Stimulated activated CD4-positive, alpha-beta T cell treated with anti-CD3 and anti-CD28 coated beads, Interleukin-12 subunit alpha, Interleukin-12 subunit beta, amount 100 ng/mL, for 4 hours (primary cell): ENCODE data around the gene ZNF597.

Source experiments
- DNase-seq: peaks from one replicate; pipeline ENCODE4 v3.0.0-alpha.2; 2020

ZNF597 gene

DNA sequence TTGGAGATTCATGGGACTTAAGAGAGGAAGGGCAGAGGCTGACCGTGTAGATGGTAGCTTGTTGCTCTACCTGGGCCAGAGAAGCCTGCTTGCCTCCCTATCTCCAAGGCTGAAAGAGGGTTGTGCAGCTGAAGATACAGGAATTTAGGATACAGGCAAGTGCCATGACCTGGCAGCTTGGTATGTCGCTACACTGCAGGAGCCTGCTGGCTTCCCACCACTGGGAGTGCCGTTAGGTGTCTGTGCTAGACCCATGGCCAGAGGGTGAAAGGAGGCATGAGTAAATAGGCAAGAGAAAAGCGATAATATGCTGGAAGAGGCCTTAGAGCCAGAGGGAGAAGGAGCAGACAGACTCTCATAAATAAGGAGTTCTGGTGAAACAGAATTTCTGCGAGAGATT is 10.8 kb upstream of the ZNF597 start:
- DNase-seq: no peak

DNA sequence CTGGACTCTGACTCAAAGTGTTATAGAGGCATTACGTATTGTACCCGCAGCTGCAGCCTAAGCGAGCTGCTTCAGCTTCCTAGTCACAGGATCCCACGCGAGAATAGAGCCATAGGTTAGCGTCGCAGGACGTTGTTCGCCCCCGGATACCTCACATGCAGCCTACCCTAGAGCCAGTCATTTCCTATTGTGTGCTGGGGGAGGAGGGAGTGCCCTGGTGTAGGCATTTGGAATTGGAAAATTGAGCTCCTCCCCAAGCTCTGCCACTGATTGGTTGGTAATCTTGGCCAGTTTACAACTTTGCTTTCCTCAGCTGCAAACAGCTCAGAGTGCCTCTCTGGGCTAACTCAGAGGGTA is 706 bp upstream of the ZNF597 start:
- no peak for DNase-seq

GRCh38 chr16:3439637-3440036 is 3.7 kb downstream of the ZNF597 start:
- DNase-seq: no peak

- no peak for DNase-seq
Observed at GRCh38 chr16:3434373-3434772, 8.9 kb downstream of the ZNF597 start.

DNA sequence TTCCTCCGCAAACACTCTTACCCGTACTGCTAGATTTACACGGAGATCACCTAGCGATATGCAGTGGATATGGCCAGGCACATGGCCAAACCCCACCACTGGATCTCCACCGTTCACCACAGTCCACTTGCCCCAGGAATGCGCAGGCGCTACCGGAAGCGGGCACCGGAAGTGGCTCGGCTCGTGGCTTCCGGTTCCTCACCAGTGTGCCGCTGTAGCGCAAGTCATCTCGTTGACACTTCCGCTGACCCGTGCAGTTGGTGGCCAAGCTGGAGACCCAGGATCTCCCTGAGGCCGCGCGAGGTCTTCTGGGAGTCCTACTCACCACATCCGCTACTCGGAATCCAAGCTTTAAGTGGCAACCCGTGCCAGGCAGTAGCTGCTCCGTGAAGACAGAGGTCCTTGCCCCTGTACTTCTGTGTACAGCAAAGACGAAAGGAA is 11.5 kb downstream of the ZNF597 start:
- peak; percentile 60 for DNase-seq

DNA sequence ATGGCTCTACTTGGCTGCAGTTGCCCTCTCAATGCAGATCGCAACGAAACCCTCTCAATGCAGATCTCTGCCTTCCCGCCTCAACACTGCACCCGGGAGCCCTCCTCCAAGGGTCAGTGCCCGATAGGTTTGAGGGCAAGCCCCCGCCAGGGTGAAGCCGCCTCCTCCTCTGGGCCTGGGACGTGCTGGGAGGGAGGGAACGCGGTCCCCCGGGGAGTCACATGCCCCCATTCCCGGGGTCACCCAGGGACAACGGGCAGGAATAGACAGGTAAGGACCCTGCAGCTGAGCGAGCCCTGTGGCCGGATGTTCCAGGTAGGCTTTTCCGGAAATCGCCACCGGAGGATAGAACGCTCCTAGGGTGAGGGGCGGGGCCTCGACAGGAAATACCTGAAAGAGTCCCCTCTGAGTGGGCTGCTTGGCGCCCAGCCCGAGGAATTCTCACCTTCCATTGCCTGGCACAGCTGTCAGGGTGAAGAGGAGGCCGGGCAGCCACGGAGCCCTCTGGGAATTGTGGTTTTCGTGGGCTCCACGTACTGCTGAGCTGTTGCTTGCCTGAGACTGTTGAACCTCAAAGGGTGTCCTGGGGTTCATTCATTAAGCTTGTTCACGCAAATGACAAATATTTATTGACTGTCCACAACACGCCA is 29.4 kb downstream of the ZNF597 start:
- DNase-seq: no peak

DNA sequence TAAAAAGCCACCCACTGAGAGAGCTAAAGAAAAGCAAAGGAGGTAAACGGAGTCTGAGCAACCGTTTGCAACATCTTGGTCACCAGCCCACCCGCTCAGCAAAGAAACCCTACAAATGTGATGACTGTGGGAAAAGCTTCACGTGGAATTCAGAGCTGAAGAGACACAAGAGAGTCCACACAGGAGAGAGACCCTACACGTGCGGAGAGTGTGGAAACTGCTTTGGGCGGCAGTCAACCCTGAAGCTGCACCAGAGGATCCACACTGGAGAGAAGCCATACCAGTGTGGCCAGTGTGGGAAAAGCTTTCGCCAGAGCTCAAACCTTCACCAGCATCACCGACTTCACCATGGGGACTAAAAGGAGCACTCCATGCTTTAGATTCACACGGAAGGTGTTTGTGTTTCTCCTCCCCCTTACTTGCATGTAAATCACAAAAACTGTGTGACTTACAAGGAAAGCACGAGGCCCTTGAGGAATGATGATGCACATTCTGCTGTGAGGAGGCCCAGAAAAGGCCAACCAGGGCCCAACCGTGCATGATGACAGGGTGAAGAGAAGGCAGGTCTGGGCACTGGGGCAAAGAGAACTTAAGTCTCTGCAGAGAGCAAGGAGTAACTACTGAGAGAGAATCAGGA is 34.6 kb downstream of the ZNF597 start:
- no peak for DNase-seq

DNA sequence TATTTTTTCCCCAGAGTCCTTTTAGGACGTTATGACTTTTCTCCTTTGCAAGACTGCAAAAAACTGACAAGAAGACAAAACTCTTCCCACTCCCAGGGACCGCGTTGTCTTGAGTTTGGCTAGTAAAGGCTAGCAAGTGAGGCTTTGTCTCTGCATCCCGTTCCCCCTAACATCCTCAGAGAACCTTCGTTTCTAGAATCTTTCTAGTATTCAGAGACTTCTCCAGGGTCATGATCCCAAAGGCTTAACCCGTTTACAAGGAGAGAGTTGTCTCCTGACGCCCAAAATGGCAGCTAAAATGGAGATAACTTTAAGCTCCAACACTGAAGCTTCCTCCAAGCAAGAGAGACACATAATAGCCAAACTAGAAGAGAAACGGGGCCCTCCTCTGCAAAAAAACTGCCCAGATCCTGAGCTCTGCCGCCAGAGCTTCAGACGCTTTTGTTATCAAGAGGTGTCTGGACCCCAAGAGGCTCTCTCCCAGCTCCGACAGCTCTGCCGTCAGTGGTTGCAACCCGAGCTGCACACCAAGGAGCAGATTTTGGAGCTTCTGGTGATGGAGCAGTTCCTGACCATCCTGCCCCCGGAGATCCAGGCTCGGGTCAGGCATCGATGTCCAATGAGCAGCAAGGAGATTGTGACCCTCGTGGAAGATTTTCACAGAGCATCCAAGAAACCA is 41.4 kb downstream of the ZNF597 start:
- DNase-seq: no peak

DNA sequence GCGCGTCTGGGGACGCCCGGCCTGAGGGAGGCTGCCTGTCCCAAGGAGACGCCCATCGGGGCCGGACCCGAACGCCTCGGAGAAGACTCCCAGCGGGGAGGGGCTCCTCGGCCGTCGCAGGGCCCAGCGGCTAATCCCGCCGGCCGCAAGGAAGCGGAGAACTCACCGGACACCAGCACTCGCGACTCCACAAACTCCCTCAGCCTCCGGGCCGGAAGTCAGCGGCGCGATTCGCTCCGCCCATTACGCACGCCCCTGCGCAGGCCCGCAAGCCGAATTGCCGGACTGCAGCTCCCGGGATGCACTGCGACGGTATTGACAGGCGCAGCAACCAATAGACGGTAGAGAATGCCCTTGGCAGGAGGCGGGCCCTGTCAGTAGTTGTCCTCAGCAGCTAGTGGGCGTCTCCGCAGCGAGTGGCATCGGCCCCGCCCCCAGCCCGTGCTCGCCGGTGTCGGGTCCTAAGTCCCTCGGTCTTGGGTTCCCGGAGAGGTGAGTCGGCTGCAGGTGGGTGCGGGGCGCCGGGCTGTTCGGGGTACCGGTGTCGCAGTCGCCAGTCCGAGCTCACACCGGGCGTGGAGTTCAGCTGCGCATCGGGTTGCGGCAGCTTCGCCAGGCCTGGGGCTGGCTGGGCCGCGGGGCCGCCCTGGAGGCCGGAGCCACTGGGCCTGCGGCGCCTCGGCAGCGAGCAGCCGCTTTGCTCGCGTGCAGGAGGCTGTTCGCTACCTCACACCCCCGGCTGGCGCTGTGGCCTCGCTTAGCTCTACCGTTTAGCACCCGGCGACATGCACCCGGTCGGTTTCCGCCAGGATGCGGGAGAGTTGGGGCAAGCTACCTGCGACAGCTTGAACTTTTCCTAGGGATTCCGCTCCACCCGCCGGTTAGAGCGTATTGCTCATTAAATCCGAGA is 42.3 kb downstream of the ZNF597 start, which contains the start of the genes ZNF174 and ZSCAN32:
TSS of gene ZNF174 (plus strand) at position 437 of the 910 bp plus-strand sequence. CDS start 790 bp downstream, outside the sequence.
TSS of gene ZSCAN32 (minus strand) at position 226 of the 910 bp plus-strand sequence. CDS start 3,447 bp downstream, outside the sequence.
- peak; percentile 97 for DNase-seq

DNA sequence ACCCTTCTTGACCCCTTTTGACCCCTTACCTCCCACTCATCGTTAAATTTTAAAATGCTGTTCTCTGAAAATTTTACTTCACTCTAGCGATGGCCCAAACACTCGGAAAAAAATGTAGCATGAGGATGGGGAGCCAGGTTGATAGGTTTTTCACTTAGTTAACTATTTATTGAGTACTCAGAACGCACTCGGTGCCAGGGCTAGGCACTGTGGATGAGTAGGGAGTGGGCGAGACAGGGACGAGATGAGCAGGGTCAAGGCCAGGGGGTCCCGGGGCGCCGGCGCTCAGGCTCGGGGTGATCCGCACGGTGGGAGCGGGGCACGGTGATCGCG is 42.9 kb downstream of the ZNF597 start:
- DNase-seq: no peak

DNA sequence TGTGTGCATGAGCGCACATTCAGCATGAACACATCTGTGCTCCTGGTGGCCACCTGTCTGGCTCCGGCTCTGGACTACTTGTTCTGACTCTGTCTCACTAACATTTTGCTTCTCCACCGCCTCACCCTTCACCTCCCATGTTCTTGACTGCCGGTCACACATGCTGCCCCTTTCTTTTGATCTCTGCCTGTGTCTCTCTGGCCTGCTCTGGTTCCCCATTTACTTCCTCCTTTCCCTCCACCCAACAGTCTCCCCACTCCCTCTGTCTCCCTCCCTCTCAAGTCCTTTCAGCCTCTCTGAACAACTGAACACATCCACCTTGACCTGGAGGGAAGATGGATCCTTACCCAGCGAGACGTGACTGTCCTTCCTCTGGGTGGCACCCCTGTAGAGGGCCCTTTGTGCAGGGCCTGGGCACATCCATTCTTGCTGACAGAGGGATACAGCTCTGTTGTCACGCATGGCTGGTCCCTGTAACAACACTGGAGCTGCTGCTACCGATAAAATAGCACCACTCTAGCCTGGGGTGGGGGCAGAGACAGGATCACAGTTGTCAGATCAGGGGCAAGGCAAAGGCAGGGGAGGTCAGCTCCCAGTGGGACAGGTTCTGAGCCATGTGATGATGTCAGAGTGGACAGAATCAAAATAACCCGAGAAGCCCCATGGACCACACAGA is 53.5 kb downstream of the ZNF597 start:
- DNase-seq: no peak

GRCh38 chr16:3388325-3388724 is 55.0 kb downstream of the ZNF597 start:
- no peak for DNase-seq

GRCh38 chr16:3383045-3383448 is 60.3 kb downstream of the ZNF597 start:
- no peak for DNase-seq
